SJCRH30 (cell line): Measurements from ENCODE around the gene MEGF11. TPM values are rescaled to one million over a fixed set of nuclear protein-coding genes. Genes with fewer than 3 reads are reported as not detected.
"Not testable (repeated sequence)": the region's sequence is repeated elsewhere in the genome, so short reads cannot be mapped to it uniquely, and the experiment has no call there.

ENCODE experiments used
- DNase-seq, 2 experiments: peaks; one replicate each; pipeline ENCODE4 v3.0.0-alpha.2; 2015 to 2020
- H3K27ac ChIP-seq: fragments of 250-450 bp; sonication (Bioruptor Pico); 2 replicates; pipeline ENCODE4 v1.5.1; 2020; ENCODE audit warnings: mild to moderate bottlenecking, moderate library complexity
- H3K27me3 ChIP-seq: fragments of 250-450 bp; sonication (Bioruptor Pico); 2 replicates; pipeline ENCODE4 v1.5.1; 2020; ENCODE audit warnings: mild to moderate bottlenecking, moderate library complexity
- H3K36me3 ChIP-seq: fragments of 250-450 bp; sonication (Bioruptor Pico); 2 replicates; pipeline ENCODE4 v1.5.1; 2020; ENCODE audit warnings: mild to moderate bottlenecking, moderate library complexity
- H3K4me1 ChIP-seq: fragments of 250-450 bp; sonication (Bioruptor Pico); 2 replicates; pipeline ENCODE4 v1.5.1; 2020; ENCODE audit warnings: mild to moderate bottlenecking, moderate library complexity
- H3K4me3 ChIP-seq: fragments of 250-450 bp; sonication (Bioruptor Pico); 2 replicates; pipeline ENCODE4 v1.5.1; 2020; ENCODE audit warnings: mild to moderate bottlenecking, moderate library complexity
- H3K9me3 ChIP-seq: fragments of 250-450 bp; sonication (Bioruptor Pico); replicated peaks from 2 replicates; pipeline ENCODE4 v1.5.1; 2020; ENCODE audit warnings: mild to moderate bottlenecking, moderate library complexity
- total RNA-seq: library from RNA; depleted of rRNA; stranded (reverse); fragments of >200 nt; shearing (Covaris generic); gene quantifications from 2 replicates; pipeline ENCODE4 v1.2.3, GENCODE V29; 2014

MEGF11 gene
- total RNA-seq, 1 experiment from 2014 or later: 8.7 TPM

- no peak overlapping the region for H3K27ac ChIP-seq
- no peaks in the 10 kb centered on the region for H3K36me3 ChIP-seq
- H3K4me3 ChIP-seq: no peak overlapping the region
- H3K9me3 ChIP-seq: no peaks in the 10 kb centered on the region
- peaks cover 18% of the 10 kb centered on the region for H3K4me1 ChIP-seq
- no peaks in the 10 kb centered on the region for H3K27me3 ChIP-seq
- DNase-seq: no peak
Observed at GRCh38 chr15:66288093-66288492, 34.5 kb upstream of the MEGF11 start.

- Histone ChIP-seq H3K36me3 (no peaks in the 10 kb centered on the region), H3K4me3 (no peak overlapping the region), H3K9me3 (no peaks in the 10 kb centered on the region), H3K27me3 (no peaks in the 10 kb centered on the region), H3K4me1 (peaks cover 18% of the 10 kb centered on the region), H3K27ac (no peak overlapping the region)
- peak in 1 of 2 experiments; percentile 76 for DNase-seq
Observed at GRCh38 chr15:66287461-66288057, 34.0 kb upstream of the MEGF11 start.

GRCh38 chr15:66285533-66286280, 32.2 kb upstream of the MEGF11 start:
- Histone ChIP-seq H3K27me3 (no peaks in the 10 kb centered on the region), H3K9me3 (no peaks in the 10 kb centered on the region), H3K27ac (no peak overlapping the region), H3K36me3 (no peaks in the 10 kb centered on the region), H3K4me1 (peaks cover 6% of the 10 kb centered on the region), H3K4me3 (no peak overlapping the region)
- no peak for DNase-seq

- Histone ChIP-seq H3K27ac (no peak overlapping the region), H3K4me1 (peaks cover 6% of the 10 kb centered on the region), H3K9me3 (no peaks in the 10 kb centered on the region), H3K27me3 (no peaks in the 10 kb centered on the region), H3K36me3 (no peaks in the 10 kb centered on the region), H3K4me3 (no peak overlapping the region)
- DNase-seq: no peak
Observed at GRCh38 chr15:66284271-66284670, 30.7 kb upstream of the MEGF11 start.

GRCh38 chr15:66278671-66279070, 25.1 kb upstream of the MEGF11 start:
- Histone ChIP-seq H3K36me3 (no peaks in the 10 kb centered on the region), H3K9me3 (no peaks in the 10 kb centered on the region), H3K4me3 (no peak overlapping the region), H3K27ac (no peak overlapping the region), H3K27me3 (no peaks in the 10 kb centered on the region), H3K4me1 (no peaks in the 10 kb centered on the region)
- DNase-seq: no peak

GRCh38 chr15:66278056-66278455, 24.5 kb upstream of the MEGF11 start:
- Histone ChIP-seq H3K9me3 (no peaks in the 10 kb centered on the region), H3K4me1 (no peaks in the 10 kb centered on the region), H3K36me3 (no peaks in the 10 kb centered on the region), H3K4me3 (no peak overlapping the region), H3K27ac (no peak overlapping the region), H3K27me3 (no peaks in the 10 kb centered on the region)
- DNase-seq: no peak

GRCh38 chr15:66276546-66276945, 23.0 kb upstream of the MEGF11 start:
- H3K9me3 ChIP-seq: no peaks in the 10 kb centered on the region
- DNase-seq: no peak
- no peaks in the 10 kb centered on the region for H3K36me3 ChIP-seq
- H3K4me1 ChIP-seq: no peaks in the 10 kb centered on the region
- no peaks in the 10 kb centered on the region for H3K27me3 ChIP-seq
- H3K27ac ChIP-seq: no peak overlapping the region
- no peak overlapping the region for H3K4me3 ChIP-seq

- no peaks in the 10 kb centered on the region for H3K9me3 ChIP-seq
- H3K36me3 ChIP-seq: no peaks in the 10 kb centered on the region
- no peak overlapping the region for H3K4me3 ChIP-seq
- no peaks in the 10 kb centered on the region for H3K27me3 ChIP-seq
- H3K27ac ChIP-seq: no peak overlapping the region
- DNase-seq: no peak
- no peaks in the 10 kb centered on the region for H3K4me1 ChIP-seq
Observed at GRCh38 chr15:66275352-66275751, 21.8 kb upstream of the MEGF11 start.

- H3K27me3 ChIP-seq: no peaks in the 10 kb centered on the region
- H3K9me3 ChIP-seq: no peaks in the 10 kb centered on the region
- no peak for DNase-seq
- no peak overlapping the region for H3K27ac ChIP-seq
- H3K4me1 ChIP-seq: peaks cover 6% of the 10 kb centered on the region
- H3K4me3 ChIP-seq: no peak overlapping the region
- no peaks in the 10 kb centered on the region for H3K36me3 ChIP-seq
Observed at GRCh38 chr15:66270932-66271331, 17.4 kb upstream of the MEGF11 start.

GRCh38 chr15:66269326-66270090, 16.0 kb upstream of the MEGF11 start:
- H3K4me1 ChIP-seq: peaks cover 6% of the 10 kb centered on the region
- no peaks in the 10 kb centered on the region for H3K9me3 ChIP-seq
- no peak overlapping the region; the same call in 1 of the 2 replicates for H3K27ac ChIP-seq
- no peaks in the 10 kb centered on the region for H3K36me3 ChIP-seq
- H3K27me3 ChIP-seq: no peaks in the 10 kb centered on the region
- DNase-seq: peak; percentile 72 to 91
- peak overlapping the region; percentile 23 for H3K4me3 ChIP-seq

GRCh38 chr15:66264859-66265513, 11.4 kb upstream of the MEGF11 start:
- no peak overlapping the region for H3K4me3 ChIP-seq
- peaks cover 7% of the 10 kb centered on the region for H3K9me3 ChIP-seq
- no peaks in the 10 kb centered on the region for H3K36me3 ChIP-seq
- H3K27me3 ChIP-seq: no peaks in the 10 kb centered on the region; the same call in 1 of the 2 replicates
- no peak overlapping the region for H3K27ac ChIP-seq
- peaks cover 6% of the 10 kb centered on the region for H3K4me1 ChIP-seq
- DNase-seq: no peak

GRCh38 chr15:66262837-66263236, 9.3 kb upstream of the MEGF11 start:
- H3K27ac ChIP-seq, H3K4me1 ChIP-seq, H3K27me3 ChIP-seq, H3K4me3 ChIP-seq, DNase-seq, H3K9me3 ChIP-seq, H3K36me3 ChIP-seq: not testable (repeated sequence)

- Histone ChIP-seq H3K27ac (no peak overlapping the region), H3K9me3 (peaks cover 7% of the 10 kb centered on the region), H3K4me1 (no peaks in the 10 kb centered on the region), H3K4me3 (no peak overlapping the region), H3K27me3 (no peaks in the 10 kb centered on the region; the same call in 1 of the 2 replicates), H3K36me3 (no peaks in the 10 kb centered on the region)
- DNase-seq: no peak
Observed at GRCh38 chr15:66261056-66261455, 7.5 kb upstream of the MEGF11 start.

- Histone ChIP-seq H3K27ac (no peak overlapping the region), H3K9me3 (no peaks in the 10 kb centered on the region), H3K4me3 (no peak overlapping the region), H3K27me3 (no peaks in the 10 kb centered on the region), H3K36me3 (no peaks in the 10 kb centered on the region), H3K4me1 (peaks cover 8% of the 10 kb centered on the region)
- no peak for DNase-seq
Observed at GRCh38 chr15:66256692-66257091, 3.1 kb upstream of the MEGF11 start.
